Smooth muscle cell (in vitro differentiated cells): Measurements from ENCODE around the gene DMPK. TPM values are rescaled to one million over a fixed set of nuclear protein-coding genes. Genes with fewer than 3 reads are reported as not detected.
"Not testable (repeated sequence)": the region's sequence is repeated elsewhere in the genome, so short reads cannot be mapped to it uniquely, and the experiment has no call there.

Experiments
- DNase-seq: peaks from one replicate; lab custom pipeline; 2025; ENCODE audit not compliant: unreplicated experiment; lab: John Stamatoyannopoulos, UW
- H2AFZ ChIP-seq: fragments of 200-600 bp; sonication (generic); 2 replicates; pipeline ENCODE4 v1.6.0; 2016; ENCODE audit warnings: antibody characterized with exemption, low read depth, mild to moderate bottlenecking
- H3F3A ChIP-seq: fragments of 200-600 bp; sonication (generic); 2 replicates; pipeline ENCODE4 v1.6.0; 2017; ENCODE audit warnings: antibody characterized with exemption, low read depth
- H3K27ac ChIP-seq: fragments of 200-600 bp; sonication (generic); 2 replicates; pipeline ENCODE4 v1.5.1; 2016; ENCODE audit warnings: low read depth, mild to moderate bottlenecking
- H3K27me3 ChIP-seq: fragments of 200-600 bp; sonication (generic); 2 replicates; pipeline ENCODE4 v1.6.1; 2016; ENCODE audit warnings: low read depth, mild to moderate bottlenecking
- H3K36me3 ChIP-seq: fragments of 200-600 bp; sonication (generic); 2 replicates; pipeline ENCODE4 v1.5.1; 2016; ENCODE audit warnings: low read depth
- H3K4me1 ChIP-seq: fragments of 200-600 bp; sonication (generic); 2 replicates; pipeline ENCODE4 v1.5.1; 2016; ENCODE audit warnings: low read depth
- H3K4me2 ChIP-seq: fragments of 200-600 bp; sonication (generic); 2 replicates; pipeline ENCODE4 v1.6.0; 2016; ENCODE audit warnings: mild to moderate bottlenecking
- H3K4me3 ChIP-seq: fragments of 200-600 bp; sonication (generic); 2 replicates; pipeline ENCODE4 v1.5.1; 2016; ENCODE audit warnings: mild to moderate bottlenecking
- H3K79me2 ChIP-seq: fragments of 200-600 bp; sonication (generic); 2 replicates; pipeline ENCODE4 v1.6.0; 2016; ENCODE audit warnings: low read depth, mild to moderate bottlenecking
- H3K9ac ChIP-seq: fragments of 200-600 bp; sonication (generic); 2 replicates; pipeline ENCODE4 v1.6.0; 2016; ENCODE audit warnings: low read depth
- H3K9me3 ChIP-seq: fragments of 200-600 bp; sonication (generic); replicated peaks from 2 replicates; pipeline ENCODE4 v1.5.1; 2016; ENCODE audit warnings: low read depth
- H4K20me1 ChIP-seq: fragments of 200-600 bp; sonication (generic); 2 replicates; pipeline ENCODE4 v1.6.0; 2016; ENCODE audit warnings: low read depth
- CTCF ChIP-seq: fragments of 200-600 bp; sonication (generic); IDR thresholded peaks from 2 replicates; pipeline ENCODE4 v1.5.1; 2017; ENCODE audit warnings: borderline replicate concordance, mild to moderate bottlenecking, antibody characterized with exemption; ENCODE audit not compliant: insufficient read depth, poor library complexity, severe bottlenecking
- WGBS: methylation state at CpG from one replicate; pipeline ENCODE4 v1.1.7; 2016; ENCODE audit warnings: low lambda C conversion rate; 5-methylcytosine and 5-hydroxymethylcytosine counted together
- polyA plus RNA-seq: library from polyadenylated mRNA; unstranded; fragments of >200 nt; fragmentation: Nextera tagmentation; extraction: Ambion mirVana; gene quantifications from 2 replicates; pipeline ENCODE4 v1.2.1, GENCODE V29; 2016
- total RNA-seq: library from RNA; depleted of rRNA; stranded (reverse); fragments of >200 nt; gene quantifications from 2 replicates; pipeline ENCODE4 v1.2.3, GENCODE V29; 2014

The DMPK gene
- total and polyA plus RNA-seq, 2 experiments from 2014 or later = 23.6 to 32.7 TPM

GRCh38 chr19:45752639-45753038 lies 29.7 kb downstream of the DMPK start:
- Histone ChIP-seq H3K9me3 (no peaks in the 10 kb centered on the region), H3K4me2 (no peak overlapping the region), H3K36me3 (no peaks in the 10 kb centered on the region), H3F3A (no peaks in the 10 kb centered on the region), H3K27ac (no peak overlapping the region), H3K27me3 (no peaks in the 10 kb centered on the region), H3K79me2 (no peaks in the 10 kb centered on the region), H2AFZ (no peak overlapping the region), H3K9ac (no peak overlapping the region), H4K20me1 (no peaks in the 10 kb centered on the region), H3K4me3 (no peak overlapping the region), H3K4me1 (no peaks in the 10 kb centered on the region)
- WGBS = 98% methylated on average over 12 of the region's 12 CpGs
- TF ChIP-seq CTCF = no peak
- no peak for DNase-seq

- not testable (repeated sequence) for H3K27me3 ChIP-seq, H3F3A ChIP-seq, H2AFZ ChIP-seq, H3K79me2 ChIP-seq, H3K27ac ChIP-seq, H3K4me2 ChIP-seq, H3K9ac ChIP-seq, DNase-seq, H3K4me3 ChIP-seq, H3K9me3 ChIP-seq, H3K36me3 ChIP-seq, H4K20me1 ChIP-seq, H3K4me1 ChIP-seq
- 96% methylated on average over 10 of the region's 10 CpGs for WGBS
Observed at GRCh38 chr19:45751483-45751882, 30.8 kb downstream of the DMPK start.

- no peak for TF ChIP-seq CTCF
- no peak overlapping the region for H3K27ac ChIP-seq
- no peak overlapping the region for H3K9ac ChIP-seq
- no peaks in the 10 kb centered on the region for H3K27me3 ChIP-seq
- H3K9me3 ChIP-seq = no peaks in the 10 kb centered on the region
- no peaks in the 10 kb centered on the region for H3K36me3 ChIP-seq
- 93% methylated on average over 5 of the region's 5 CpGs for WGBS
- H3K79me2 ChIP-seq = no peaks in the 10 kb centered on the region
- no peaks in the 10 kb centered on the region for H3F3A ChIP-seq
- DNase-seq = no peak
- no peak overlapping the region for H3K4me2 ChIP-seq
- H2AFZ ChIP-seq = no peak overlapping the region
- no peak overlapping the region for H3K4me3 ChIP-seq
- no peaks in the 10 kb centered on the region for H3K4me1 ChIP-seq
- no peaks in the 10 kb centered on the region for H4K20me1 ChIP-seq
Observed at GRCh38 chr19:45747513-45747912, 34.8 kb downstream of the DMPK start.

- no peaks in the 10 kb centered on the region for H3F3A ChIP-seq
- 88% methylated on average over 5 of the region's 5 CpGs for WGBS
- no peaks in the 10 kb centered on the region for H3K36me3 ChIP-seq
- H3K9ac ChIP-seq = no peak overlapping the region
- DNase-seq = no peak
- no peaks in the 10 kb centered on the region for H3K79me2 ChIP-seq
- H3K4me3 ChIP-seq = no peak overlapping the region
- H3K9me3 ChIP-seq = no peaks in the 10 kb centered on the region
- no peak for TF ChIP-seq CTCF
- H3K27me3 ChIP-seq = no peaks in the 10 kb centered on the region
- H2AFZ ChIP-seq = no peak overlapping the region
- no peaks in the 10 kb centered on the region for H3K4me1 ChIP-seq
- no peak overlapping the region for H3K27ac ChIP-seq
- no peaks in the 10 kb centered on the region for H4K20me1 ChIP-seq
- no peak overlapping the region for H3K4me2 ChIP-seq
Observed at GRCh38 chr19:45746866-45747265, 35.4 kb downstream of the DMPK start.
